Aorta (tissue), 5 donors: ENCODE results near the gene CLIC4. TPM values are rescaled to one million over a fixed set of nuclear protein-coding genes. Genes with fewer than 3 reads are reported as not detected.
A peak's percentile ranks its signal among the peaks of the same experiment; 100 is the strongest.
"Not testable (repeated sequence)": the region's sequence is repeated elsewhere in the genome, so short reads cannot be mapped to it uniquely, and the experiment has no call there.

Experiments used
- ATAC-seq: fragments of 200-7000 bp; cut with Tn5 transposase; one replicate; pipeline ENCODE4 v1.9.1; 2022; ENCODE audit warnings: moderate library complexity; ENCODE audit not compliant: low FRiP score
- DNase-seq, 2 donors: peaks; one replicate each; pipeline ENCODE4 v3.0.0-alpha.2; 2020
- H3K27ac ChIP-seq, 2 donors: one replicate each; pipeline ENCODE4 v1.5.1; 2013; ENCODE audit warnings: low read length in 2 of 2, mild to moderate bottlenecking in 2 of 2, moderate library complexity in 2 of 2, control low read depth in 1 of 2, inconsistent platforms in 1 of 2, low read depth in 1 of 2
- H3K27me3 ChIP-seq, 2 donors: one replicate each; pipeline ENCODE4 v1.6.1; 2013; ENCODE audit warnings: control low read depth in 1 of 2, low read length in 1 of 2, mild to moderate bottlenecking in 1 of 2, moderate library complexity in 1 of 2; ENCODE audit not compliant: insufficient read depth in 2 of 2, control insufficient read depth in 1 of 2
- H3K36me3 ChIP-seq, 2 donors: one replicate each; pipeline ENCODE4 v1.6.1; 2013; ENCODE audit warnings: control low read depth in 1 of 2, low read length in 1 of 2, mild to moderate bottlenecking in 1 of 2; ENCODE audit not compliant: insufficient read depth in 2 of 2, control insufficient read depth in 1 of 2
- H3K4me1 ChIP-seq, 2 donors: one replicate each; pipeline ENCODE4 v1.6.1; 2013; ENCODE audit warnings: low read length in 2 of 2, control low read depth in 1 of 2, mild to moderate bottlenecking in 1 of 2, moderate library complexity in 1 of 2; ENCODE audit not compliant: insufficient read depth in 2 of 2, control insufficient read depth in 1 of 2
- H3K4me3 ChIP-seq, 2 donors: one replicate each; pipeline ENCODE4 v1.5.1; 2013; ENCODE audit warnings: low read length in 2 of 2, control low read depth in 1 of 2, mild to moderate bottlenecking in 1 of 2
- H3K9me3 ChIP-seq: one replicate; pipeline ENCODE4 v1.6.1; 2013; ENCODE audit warnings: mild to moderate bottlenecking, low read length; ENCODE audit not compliant: control insufficient read depth
- WGBS, 2 donors: extraction: QIAGEN DNeasy Blood & Tissue Kit; methylation state at CpG; one replicate each; pipeline ENCODE4 v1.1.7; 2013; 5-methylcytosine and 5-hydroxymethylcytosine counted together
- intact Hi-C, 2 donors: fragments of 100-400 bp; cut with DNase I; formaldehyde crosslinking; loops; one replicate each; pipeline versions ENCODE4 v1.14.2 to v1.15.0; 2022
- polyA plus RNA-seq, 2 donors: library from polyadenylated mRNA; stranded (reverse); fragments of 200-250 nt; gene quantifications; one replicate each; pipeline ENCODE4 v1.2.3, GENCODE V29; 2013
- total RNA-seq, 2 donors: library from RNA; stranded (reverse); fragmentation: NEBNext Ultra II Directional; extraction: Animal tissue kit (Norgen Biotek cat#: 25700); gene quantifications; one replicate each; pipeline ENCODE4 v1.2.1, GENCODE V29; 2021
- donor health status: healthy with polysubstance abuse.
- donor health status: Bipolar disorder and iron deficiency.
- donor health status: DM: no; HTN: no; CAD: no.
- donor health status: DM: no; HTN: no; CAD: no.
- donor health status: DM: yes; HTN: yes; CAD: no.

The CLIC4 gene
- total and polyA plus RNA-seq, 4 donors: 278 to 941 (median 399) TPM

GRCh38 chr1:24801176-24801575 is 55.9 kb downstream of the CLIC4 start:
- Histone ChIP-seq H3K27me3 (no peaks in the 10 kb centered on the region), H3K36me3 (no peaks in the 10 kb centered on the region), H3K27ac (peak overlapping the region in 1 of 2 donors; percentile 17), H3K9me3 (no peaks in the 10 kb centered on the region), H3K4me1 (peaks cover 4 to 7% of the 10 kb centered on the region in 2 donors), H3K4me3 (no peak overlapping the region)
- DNase-seq (no peak), ATAC-seq (no peak)
- WGBS, 2 donors: 12 to 29% methylated on average over 1 of the region's 1 CpG
- intact Hi-C loops: loop anchor here in 1 of 2 donors (5.0 kb wide), 1 partner anchor 34 kb away; no protein-coding TSS in a partner anchor

- Histone ChIP-seq H3K27me3 (no peaks in the 10 kb centered on the region), H3K4me1 (peaks cover 4 to 5% of the 10 kb centered on the region in 2 donors), H3K4me3 (no peak overlapping the region), H3K27ac (no peak overlapping the region), H3K36me3 (no peaks in the 10 kb centered on the region), H3K9me3 (no peaks in the 10 kb centered on the region)
- WGBS, 2 donors: 9 to 10% methylated on average over 2 of the region's 2 CpGs
- intact Hi-C loops: loop anchor here in 1 of 2 donors (5.0 kb wide), 1 partner anchor 36 kb away; no protein-coding TSS in a partner anchor
- ATAC-seq (no peak), DNase-seq (no peak)
Observed at GRCh38 chr1:24803220-24803619, 58.0 kb downstream of the CLIC4 start.

- ATAC-seq: peak; percentile 36
- no peak for DNase-seq
- Histone ChIP-seq H3K4me1 (peaks cover 4 to 5% of the 10 kb centered on the region in 2 donors), H3K27me3 (no peaks in the 10 kb centered on the region), H3K36me3 (no peaks in the 10 kb centered on the region), H3K27ac (no peak overlapping the region), H3K4me3 (no peak overlapping the region), H3K9me3 (no peaks in the 10 kb centered on the region)
- intact Hi-C loops: loop anchor here in 1 of 2 donors (5.0 kb wide), 1 partner anchor 37 kb away; no protein-coding TSS in a partner anchor
Observed at GRCh38 chr1:24803987-24804530, 58.8 kb downstream of the CLIC4 start.

GRCh38 chr1:24805534-24806301 is 60.5 kb downstream of the CLIC4 start:
- WGBS, 2 donors: 52 to 53% methylated on average over 5 of the region's 5 CpGs
- Histone ChIP-seq H3K4me1 (peaks cover 4 to 5% of the 10 kb centered on the region in 2 donors), H3K27me3 (no peaks in the 10 kb centered on the region), H3K27ac (no peak overlapping the region), H3K9me3 (no peaks in the 10 kb centered on the region), H3K36me3 (no peaks in the 10 kb centered on the region), H3K4me3 (no peak overlapping the region)
- ATAC-seq (peak; percentile 55), DNase-seq (no peak)
- intact Hi-C loops: no loop called here

GRCh38 chr1:24806588-24806987 is 61.3 kb downstream of the CLIC4 start:
- DNase-seq (no peak), ATAC-seq (no peak)
- H3K36me3 ChIP-seq: no peaks in the 10 kb centered on the region
- H3K27ac ChIP-seq: no peak overlapping the region
- 51 to 62% methylated on average over 2 of the region's 2 CpGs for WGBS, 2 donors
- peaks cover 0 to 2% of the 10 kb centered on the region in 2 donors for H3K4me1 ChIP-seq
- H3K27me3 ChIP-seq: no peaks in the 10 kb centered on the region
- no peaks in the 10 kb centered on the region for H3K9me3 ChIP-seq
- H3K4me3 ChIP-seq: no peak overlapping the region
- intact Hi-C loops: no loop called here

GRCh38 chr1:24811494-24811893 is 66.2 kb downstream of the CLIC4 start:
- H3K36me3 ChIP-seq, DNase-seq, H3K9me3 ChIP-seq, ATAC-seq, H3K27ac ChIP-seq, H3K4me3 ChIP-seq, intact Hi-C loops, H3K4me1 ChIP-seq, H3K27me3 ChIP-seq: not testable (repeated sequence)
- 96 to 98% methylated on average over 3 of the region's 3 CpGs for WGBS, 2 donors

GRCh38 chr1:24820221-24820620 is 75.0 kb downstream of the CLIC4 start:
- DNase-seq, H3K27ac ChIP-seq, H3K27me3 ChIP-seq, ATAC-seq, intact Hi-C loops, H3K4me1 ChIP-seq, H3K4me3 ChIP-seq, H3K36me3 ChIP-seq, H3K9me3 ChIP-seq: not testable (repeated sequence)
- 59 to 87% methylated on average over 1 of the region's 1 CpG for WGBS, 2 donors

- H3K27ac ChIP-seq: no peak overlapping the region
- ATAC-seq (no peak), DNase-seq (no peak)
- H3K9me3 ChIP-seq: no peaks in the 10 kb centered on the region
- H3K36me3 ChIP-seq: peaks cover 0 to 1% of the 10 kb centered on the region in 2 donors
- H3K4me3 ChIP-seq: no peak overlapping the region
- peaks cover 3 to 13% of the 10 kb centered on the region in 2 donors for H3K4me1 ChIP-seq
- intact Hi-C loops: no loop called here
- H3K27me3 ChIP-seq: no peaks in the 10 kb centered on the region
Observed at GRCh38 chr1:24822887-24823286, 77.6 kb downstream of the CLIC4 start.

GRCh38 chr1:24823486-24823885 is 78.2 kb downstream of the CLIC4 start:
- H3K27me3 ChIP-seq, H3K27ac ChIP-seq, ATAC-seq, DNase-seq, intact Hi-C loops, H3K9me3 ChIP-seq, H3K36me3 ChIP-seq, H3K4me3 ChIP-seq: not testable (repeated sequence)
- H3K4me1 ChIP-seq: peaks cover 3 to 14% of the 10 kb centered on the region in 2 donors
- 92 to 94% methylated on average over 12 of the region's 12 CpGs for WGBS, 2 donors
